Measurements from ENCODE around the gene CD22.

The CD22 gene

DNA sequence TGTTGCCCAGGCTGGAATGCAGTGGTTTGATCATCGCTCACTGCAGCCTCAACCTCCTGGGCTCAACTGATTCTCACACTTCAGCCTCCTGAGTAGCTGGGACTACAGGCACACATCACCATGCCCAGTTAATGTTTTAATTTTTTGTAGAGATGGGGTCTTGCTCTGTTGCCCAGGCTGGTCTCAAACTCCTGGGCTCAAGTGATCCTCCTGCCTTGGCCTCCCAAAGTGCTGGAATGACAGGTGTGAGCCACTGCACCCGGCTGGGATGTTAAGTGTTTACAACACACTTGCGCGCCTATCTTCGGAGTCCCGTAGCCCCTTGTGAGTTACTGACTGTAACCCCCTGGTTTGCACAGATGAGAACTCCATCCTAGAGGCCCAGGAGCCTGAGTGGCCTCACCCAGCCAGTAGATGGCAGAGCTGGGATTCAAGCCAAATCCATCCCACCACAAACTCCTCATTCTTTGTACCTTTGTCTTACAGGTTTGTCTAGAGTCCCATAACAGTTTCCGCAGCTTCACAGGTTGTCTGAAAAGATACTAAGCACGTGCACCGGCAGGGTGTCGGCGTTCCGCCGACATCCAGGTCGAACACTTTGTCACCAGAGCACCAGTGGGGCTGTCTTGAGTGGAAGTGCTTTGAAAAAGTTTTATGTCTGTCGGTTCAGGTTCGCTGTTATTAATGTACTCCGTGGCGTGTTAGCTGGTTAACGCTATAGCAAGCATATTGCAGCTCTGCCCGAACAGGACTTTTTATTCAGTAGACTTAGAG, 22.3 kb upstream of the CD22 start:
- ChIA-PET POLR2A (no interaction called here), CTCF (interaction anchor here (0.7 to 2.3 kb wide), 19 partner anchors 9 to 440 kb away, joined by 3 to 11 read pairs (median 4); no protein-coding TSS in a partner anchor)
- H3K4me1 ChIP-seq (ENCODE audit: control insufficient read depth, insufficient read depth, low read length) = no peaks in the 10 kb centered on the region
- no peak overlapping the region for H3K27ac ChIP-seq (ENCODE audit: extremely low read depth, low read depth, low read length)
- H3K4me3 ChIP-seq (ENCODE audit: low read depth, low read length) = no peak overlapping the region
- H3K9me3 ChIP-seq (ENCODE audit: control insufficient read depth, insufficient read depth, low read depth, low read length) = no peaks in the 10 kb centered on the region
- H3K36me3 ChIP-seq (ENCODE audit: control insufficient read depth in 2 of 2, insufficient read depth in 1 of 2, low read length in 2 of 2) = no peaks in the 10 kb centered on the region
- TF ChIP-seq SP2 (tag by site-specific recombination; IDR thresholded peaks at IDR 0.05) = no peak
- TF ChIP-seq ZNF404 (tag by site-specific recombination; IDR thresholded peaks at IDR 0.05) = no peak
- TF ChIP-seq, protein P1, sequence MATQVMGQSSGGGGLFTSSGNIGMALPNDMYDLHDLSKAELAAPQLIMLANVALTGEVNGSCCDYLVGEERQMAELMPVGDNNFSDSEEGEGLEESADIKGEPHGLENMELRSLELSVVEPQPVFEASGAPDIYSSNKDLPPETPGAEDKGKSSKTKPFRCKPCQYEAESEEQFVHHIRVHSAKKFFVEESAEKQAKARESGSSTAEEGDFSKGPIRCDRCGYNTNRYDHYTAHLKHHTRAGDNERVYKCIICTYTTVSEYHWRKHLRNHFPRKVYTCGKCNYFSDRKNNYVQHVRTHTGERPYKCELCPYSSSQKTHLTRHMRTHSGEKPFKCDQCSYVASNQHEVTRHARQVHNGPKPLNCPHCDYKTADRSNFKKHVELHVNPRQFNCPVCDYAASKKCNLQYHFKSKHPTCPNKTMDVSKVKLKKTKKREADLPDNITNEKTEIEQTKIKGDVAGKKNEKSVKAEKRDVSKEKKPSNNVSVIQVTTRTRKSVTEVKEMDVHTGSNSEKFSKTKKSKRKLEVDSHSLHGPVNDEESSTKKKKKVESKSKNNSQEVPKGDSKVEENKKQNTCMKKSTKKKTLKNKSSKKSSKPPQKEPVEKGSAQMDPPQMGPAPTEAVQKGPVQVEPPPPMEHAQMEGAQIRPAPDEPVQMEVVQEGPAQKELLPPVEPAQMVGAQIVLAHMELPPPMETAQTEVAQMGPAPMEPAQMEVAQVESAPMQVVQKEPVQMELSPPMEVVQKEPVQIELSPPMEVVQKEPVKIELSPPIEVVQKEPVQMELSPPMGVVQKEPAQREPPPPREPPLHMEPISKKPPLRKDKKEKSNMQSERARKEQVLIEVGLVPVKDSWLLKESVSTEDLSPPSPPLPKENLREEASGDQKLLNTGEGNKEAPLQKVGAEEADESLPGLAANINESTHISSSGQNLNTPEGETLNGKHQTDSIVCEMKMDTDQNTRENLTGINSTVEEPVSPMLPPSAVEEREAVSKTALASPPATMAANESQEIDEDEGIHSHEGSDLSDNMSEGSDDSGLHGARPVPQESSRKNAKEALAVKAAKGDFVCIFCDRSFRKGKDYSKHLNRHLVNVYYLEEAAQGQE (tag by site-specific recombination; IDR thresholded peaks at IDR 0.05) = no peak
- TF ChIP-seq, protein P2, sequence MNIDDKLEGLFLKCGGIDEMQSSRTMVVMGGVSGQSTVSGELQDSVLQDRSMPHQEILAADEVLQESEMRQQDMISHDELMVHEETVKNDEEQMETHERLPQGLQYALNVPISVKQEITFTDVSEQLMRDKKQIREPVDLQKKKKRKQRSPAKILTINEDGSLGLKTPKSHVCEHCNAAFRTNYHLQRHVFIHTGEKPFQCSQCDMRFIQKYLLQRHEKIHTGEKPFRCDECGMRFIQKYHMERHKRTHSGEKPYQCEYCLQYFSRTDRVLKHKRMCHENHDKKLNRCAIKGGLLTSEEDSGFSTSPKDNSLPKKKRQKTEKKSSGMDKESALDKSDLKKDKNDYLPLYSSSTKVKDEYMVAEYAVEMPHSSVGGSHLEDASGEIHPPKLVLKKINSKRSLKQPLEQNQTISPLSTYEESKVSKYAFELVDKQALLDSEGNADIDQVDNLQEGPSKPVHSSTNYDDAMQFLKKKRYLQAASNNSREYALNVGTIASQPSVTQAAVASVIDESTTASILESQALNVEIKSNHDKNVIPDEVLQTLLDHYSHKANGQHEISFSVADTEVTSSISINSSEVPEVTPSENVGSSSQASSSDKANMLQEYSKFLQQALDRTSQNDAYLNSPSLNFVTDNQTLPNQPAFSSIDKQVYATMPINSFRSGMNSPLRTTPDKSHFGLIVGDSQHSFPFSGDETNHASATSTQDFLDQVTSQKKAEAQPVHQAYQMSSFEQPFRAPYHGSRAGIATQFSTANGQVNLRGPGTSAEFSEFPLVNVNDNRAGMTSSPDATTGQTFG (tag by site-specific recombination; IDR thresholded peaks at IDR 0.05; ENCODE audit: borderline replicate concordance) = no peak
- TF ChIP-seq ZNF354C (tag by site-specific recombination; IDR thresholded peaks at IDR 0.05; ENCODE audit: borderline replicate concordance, low read depth) = no peak
- no peak for TF ChIP-seq YY1 (tag by site-specific recombination; IDR thresholded peaks at IDR 0.05)
- TF ChIP-seq ZNF621 (tag by site-specific recombination; IDR thresholded peaks at IDR 0.05) = no peak
- no peak for TF ChIP-seq ZNF843 (tag by site-specific recombination; IDR thresholded peaks at IDR 0.05)
- no peak for TF ChIP-seq ZNF558 (tag by site-specific recombination; IDR thresholded peaks at IDR 0.05)
- TF ChIP-seq ZFP69B (tag by site-specific recombination; IDR thresholded peaks at IDR 0.05) = no peak
- TF ChIP-seq OVOL3 (tag by site-specific recombination; IDR thresholded peaks at IDR 0.05) = no peak
- no peak for TF ChIP-seq ZNF2 (tag by site-specific recombination; IDR thresholded peaks at IDR 0.05)
- peak; percentile 100 for TF ChIP-seq ZNF121 (tag by site-specific recombination; IDR thresholded peaks at IDR 0.05)
- TF ChIP-seq ZBTB49 (tag by site-specific recombination; IDR thresholded peaks at IDR 0.05; ENCODE audit: low read depth) = no peak
- TF ChIP-seq, protein P3, sequence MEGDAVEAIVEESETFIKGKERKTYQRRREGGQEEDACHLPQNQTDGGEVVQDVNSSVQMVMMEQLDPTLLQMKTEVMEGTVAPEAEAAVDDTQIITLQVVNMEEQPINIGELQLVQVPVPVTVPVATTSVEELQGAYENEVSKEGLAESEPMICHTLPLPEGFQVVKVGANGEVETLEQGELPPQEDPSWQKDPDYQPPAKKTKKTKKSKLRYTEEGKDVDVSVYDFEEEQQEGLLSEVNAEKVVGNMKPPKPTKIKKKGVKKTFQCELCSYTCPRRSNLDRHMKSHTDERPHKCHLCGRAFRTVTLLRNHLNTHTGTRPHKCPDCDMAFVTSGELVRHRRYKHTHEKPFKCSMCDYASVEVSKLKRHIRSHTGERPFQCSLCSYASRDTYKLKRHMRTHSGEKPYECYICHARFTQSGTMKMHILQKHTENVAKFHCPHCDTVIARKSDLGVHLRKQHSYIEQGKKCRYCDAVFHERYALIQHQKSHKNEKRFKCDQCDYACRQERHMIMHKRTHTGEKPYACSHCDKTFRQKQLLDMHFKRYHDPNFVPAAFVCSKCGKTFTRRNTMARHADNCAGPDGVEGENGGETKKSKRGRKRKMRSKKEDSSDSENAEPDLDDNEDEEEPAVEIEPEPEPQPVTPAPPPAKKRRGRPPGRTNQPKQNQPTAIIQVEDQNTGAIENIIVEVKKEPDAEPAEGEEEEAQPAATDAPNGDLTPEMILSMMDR (tag by site-specific recombination; IDR thresholded peaks at IDR 0.05) = peak; percentile 80
- no peak for TF ChIP-seq ZNF24 (tag by site-specific recombination; IDR thresholded peaks at IDR 0.05)
- no peak for TF ChIP-seq TSHZ1 (tag by site-specific recombination; IDR thresholded peaks at IDR 0.05; ENCODE audit: borderline replicate concordance)
- TF ChIP-seq ZNF660 (tag by site-specific recombination; IDR thresholded peaks at IDR 0.05) = no peak
- peak; percentile 84 for TF ChIP-seq ZBTB17 (tag by site-specific recombination; IDR thresholded peaks at IDR 0.05)
- no peak for TF ChIP-seq ZNF433 (tag by site-specific recombination; IDR thresholded peaks at IDR 0.05; ENCODE audit: low read depth)
- no peak for TF ChIP-seq ZNF791 (tag by site-specific recombination; IDR thresholded peaks at IDR 0.05)
- TF ChIP-seq ZNF544 (tag by site-specific recombination; IDR thresholded peaks at IDR 0.05) = no peak
- no peak for TF ChIP-seq ZNF114 (tag by site-specific recombination; IDR thresholded peaks at IDR 0.05)
- no peak for TF ChIP-seq ZSCAN16 (tag by site-specific recombination; IDR thresholded peaks at IDR 0.05)
- no peak for TF ChIP-seq ZNF837 (tag by site-specific recombination; IDR thresholded peaks at IDR 0.05)
